Activated T-cell treated with anti-CD3 and anti-CD28 coated beads, Interleukin-2, amount 50 U/mL, for 4 hours (primary cell): ENCODE results near the gene ADH6. TPM values are rescaled to one million over a fixed set of nuclear protein-coding genes. Genes with fewer than 3 reads are reported as not detected.
"Not testable (repeated sequence)": the region's sequence is repeated elsewhere in the genome, so short reads cannot be mapped to it uniquely, and the experiment has no call there.

Experiments used
- ATAC-seq, 2 donors: fragments of 200-7000 bp; cut with Tn5 transposase; one replicate each; pipeline ENCODE4 v1.10.0; 2021
- DNase-seq: peaks from one replicate; pipeline ENCODE4 v3.0.0-alpha.2; 2020
- H3K27me3 Mint-ChIP-seq: one replicate; pipeline ENCODE4 v1.8.0; 2021; ENCODE audit warnings: low read depth, mixed read lengths
- H3K36me3 Mint-ChIP-seq: one replicate; pipeline ENCODE4 v1.8.0; 2022; ENCODE audit warnings: mixed read lengths; ENCODE audit not compliant: insufficient read depth
- H3K4me1 Mint-ChIP-seq: one replicate; pipeline ENCODE4 v1.8.0; 2021; ENCODE audit warnings: low read depth, mixed read lengths
- H3K4me3 Mint-ChIP-seq: one replicate; pipeline ENCODE4 v1.8.0; 2021; ENCODE audit warnings: mild to moderate bottlenecking, moderate library complexity, mixed read lengths
- H3K9me3 Mint-ChIP-seq: one replicate; pipeline ENCODE4 v1.8.0; 2021; ENCODE audit warnings: mixed read lengths
- total RNA-seq, 3 donors: library from RNA; stranded (reverse); gene quantifications; one replicate each; pipeline ENCODE4 v1.2.1, GENCODE V29; 2021

Gene ADH6
- total RNA-seq, 3 donors from 2014 or later: 0.10 TPM; not detected in 2

DNA sequence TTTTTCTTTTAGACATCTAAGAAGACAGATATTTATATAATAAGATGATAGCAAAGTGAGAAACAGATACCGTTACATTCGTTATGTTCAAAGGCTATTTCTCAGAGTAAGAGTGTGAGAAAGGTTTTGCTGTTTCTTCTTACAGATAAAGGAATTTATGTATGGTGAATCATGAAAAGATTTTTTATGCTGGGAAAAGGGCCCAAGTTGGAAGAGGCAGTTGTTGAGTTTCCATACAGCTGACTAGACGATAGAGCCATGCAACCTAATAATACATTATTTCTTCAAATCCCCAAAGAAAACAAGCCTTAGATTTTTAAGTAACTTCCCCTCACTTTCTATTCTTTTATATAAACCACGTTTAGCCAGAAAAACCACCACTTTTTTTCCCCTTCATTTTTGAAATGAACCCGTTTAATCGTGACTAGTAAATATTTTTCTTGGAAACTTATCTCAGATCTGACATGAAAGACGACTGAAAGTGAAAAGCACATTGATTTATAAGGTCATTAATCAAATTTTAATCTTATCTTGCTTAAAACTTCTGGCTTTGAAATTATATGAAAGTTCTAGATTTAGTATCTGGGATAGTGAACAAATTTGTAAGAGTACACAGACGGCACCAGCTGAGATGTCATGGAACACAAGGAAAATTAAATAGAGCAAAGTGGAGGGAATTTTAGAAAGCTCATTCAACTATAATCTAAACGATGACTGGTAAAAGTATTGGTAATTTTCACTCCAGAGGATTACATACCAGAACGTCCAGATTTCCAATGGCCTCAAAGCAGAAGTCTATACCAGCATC lies 10.9 kb downstream of the ADH6 start:
- DNase-seq: no peak
- peaks cover 2% of the 10 kb centered on the region for H3K27me3 Mint-ChIP-seq
- no peak overlapping the region for H3K4me3 Mint-ChIP-seq
- H3K9me3 Mint-ChIP-seq: no peaks in the 10 kb centered on the region
- ATAC-seq: no peak
- no peaks in the 10 kb centered on the region for H3K4me1 Mint-ChIP-seq
- H3K36me3 Mint-ChIP-seq: no peaks in the 10 kb centered on the region

DNA sequence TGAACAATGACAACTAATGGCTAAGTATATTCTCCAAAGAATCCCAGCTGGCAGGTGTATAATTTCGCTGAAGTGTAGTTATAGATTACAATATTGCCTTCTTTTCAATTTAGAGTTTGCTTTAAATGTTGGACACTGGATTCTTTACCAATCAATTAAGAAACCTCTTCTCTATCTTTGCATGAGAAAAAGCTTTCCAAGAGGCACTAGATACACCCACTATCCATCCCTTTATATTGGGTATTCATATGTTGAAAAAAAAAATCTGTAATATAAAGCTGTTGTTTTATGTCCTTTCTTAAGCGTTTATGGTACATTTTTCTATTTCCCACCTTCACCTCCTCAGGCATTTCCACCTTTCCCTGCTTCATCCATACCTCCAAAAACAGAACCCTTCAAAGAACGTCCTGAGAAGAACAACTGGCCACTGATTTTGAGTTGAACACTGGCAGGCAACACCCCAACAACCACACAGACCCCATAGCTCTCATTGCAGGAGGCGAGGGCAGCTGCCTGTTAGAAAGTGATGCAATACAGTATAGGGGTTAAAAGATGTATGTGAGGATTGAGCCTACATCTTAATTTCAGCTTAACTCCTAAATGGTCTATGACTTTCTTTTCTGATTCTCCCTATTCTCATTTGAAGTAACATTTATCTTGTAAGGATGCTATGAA lies 11.8 kb downstream of the ADH6 start:
- ATAC-seq: no peak
- H3K27me3 Mint-ChIP-seq: peaks cover 2% of the 10 kb centered on the region
- no peaks in the 10 kb centered on the region for H3K9me3 Mint-ChIP-seq
- no peak overlapping the region for H3K4me3 Mint-ChIP-seq
- H3K4me1 Mint-ChIP-seq: no peaks in the 10 kb centered on the region
- no peak for DNase-seq
- no peaks in the 10 kb centered on the region for H3K36me3 Mint-ChIP-seq

DNA sequence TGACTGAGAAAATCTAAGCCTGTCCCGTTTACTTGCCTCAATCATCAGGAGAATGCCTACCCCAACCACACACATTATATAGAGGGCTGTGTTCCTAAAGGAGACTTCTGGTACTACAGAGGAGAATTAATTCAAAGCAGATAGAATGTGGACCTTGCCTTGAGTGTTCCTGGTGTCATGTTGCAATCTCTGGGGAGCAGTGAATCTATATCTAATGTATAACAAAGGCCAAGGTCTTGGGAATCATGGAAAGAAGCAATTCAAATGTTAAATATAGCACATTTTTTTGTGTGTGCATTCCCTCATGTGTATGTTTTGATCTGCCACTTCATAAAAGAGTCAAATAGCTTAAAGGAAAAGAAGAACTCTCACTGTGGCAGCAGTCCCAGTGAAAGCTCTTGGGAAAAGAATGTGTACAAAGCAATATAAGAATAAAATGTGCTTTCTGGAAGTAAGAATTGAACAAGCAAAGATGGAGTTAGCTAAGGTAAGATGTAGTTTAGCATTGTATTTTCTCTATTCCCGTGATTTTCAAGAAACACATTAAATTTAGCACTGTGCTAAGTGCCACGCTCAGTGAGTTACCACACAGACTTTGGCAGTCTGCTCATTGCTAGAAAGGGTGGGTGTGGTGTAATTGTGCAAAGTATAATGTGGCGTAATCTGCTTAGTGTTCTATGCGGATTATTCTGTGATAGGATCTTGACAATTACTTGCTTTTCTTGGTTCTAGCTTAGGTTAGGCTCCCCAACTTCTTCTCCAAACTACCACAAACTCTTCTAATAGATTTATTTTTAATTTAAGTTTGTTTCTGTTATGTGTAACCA lies 13.7 kb downstream of the ADH6 start:
- no peak overlapping the region for H3K4me3 Mint-ChIP-seq
- DNase-seq (no peak), ATAC-seq (no peak)
- no peaks in the 10 kb centered on the region for H3K36me3 Mint-ChIP-seq
- H3K9me3 Mint-ChIP-seq: no peaks in the 10 kb centered on the region
- peaks cover 2% of the 10 kb centered on the region for H3K27me3 Mint-ChIP-seq
- no peaks in the 10 kb centered on the region for H3K4me1 Mint-ChIP-seq

DNA sequence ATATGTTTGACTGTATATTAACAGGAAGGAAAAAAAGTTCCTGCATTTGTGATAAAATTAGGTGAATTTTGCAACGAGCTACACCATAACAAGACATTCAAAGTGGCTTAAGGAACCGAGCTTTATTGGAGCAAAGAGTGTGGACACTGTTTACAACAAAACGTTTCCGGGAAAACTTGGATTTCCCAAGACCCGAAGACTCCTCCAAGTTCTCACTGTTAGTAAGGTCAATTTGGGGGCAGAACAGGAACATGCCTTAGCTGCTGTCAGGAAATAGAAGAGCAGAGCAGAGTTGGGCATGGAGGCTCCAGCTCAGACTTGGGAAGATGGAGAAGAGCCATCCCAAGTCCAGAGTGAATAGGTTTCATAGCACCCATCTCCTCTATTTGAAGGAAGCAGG lies 16.5 kb downstream of the ADH6 start:
- no peak for DNase-seq
- Mint-ChIP-seq H3K4me3 (no peak overlapping the region), H3K27me3 (no peaks in the 10 kb centered on the region), H3K9me3 (no peaks in the 10 kb centered on the region), H3K36me3 (no peaks in the 10 kb centered on the region), H3K4me1 (no peaks in the 10 kb centered on the region)
- ATAC-seq: no peak

DNA sequence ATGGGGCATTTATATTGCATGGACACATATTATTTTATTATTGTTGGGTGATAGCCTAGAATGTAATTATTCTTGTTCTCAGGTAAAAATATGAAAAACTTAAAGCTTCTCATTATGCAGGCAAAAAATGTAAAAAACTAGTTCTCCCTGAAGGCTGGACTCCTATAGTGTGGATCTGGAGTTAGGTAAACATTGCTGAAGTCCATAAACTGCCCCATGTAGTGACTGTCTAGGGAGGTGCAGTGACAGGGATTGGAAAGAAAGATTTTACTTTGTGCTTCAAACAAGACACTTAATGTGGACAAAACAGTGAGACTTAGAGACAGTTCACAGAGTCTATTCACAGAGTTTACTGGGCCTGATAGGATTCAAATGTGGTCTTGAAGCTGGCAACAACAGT lies 17.0 kb downstream of the ADH6 start:
- Mint-ChIP-seq H3K27me3 (no peaks in the 10 kb centered on the region), H3K9me3 (no peaks in the 10 kb centered on the region), H3K4me3 (no peak overlapping the region), H3K36me3 (no peaks in the 10 kb centered on the region), H3K4me1 (no peaks in the 10 kb centered on the region)
- ATAC-seq (no peak), DNase-seq (no peak)

DNA sequence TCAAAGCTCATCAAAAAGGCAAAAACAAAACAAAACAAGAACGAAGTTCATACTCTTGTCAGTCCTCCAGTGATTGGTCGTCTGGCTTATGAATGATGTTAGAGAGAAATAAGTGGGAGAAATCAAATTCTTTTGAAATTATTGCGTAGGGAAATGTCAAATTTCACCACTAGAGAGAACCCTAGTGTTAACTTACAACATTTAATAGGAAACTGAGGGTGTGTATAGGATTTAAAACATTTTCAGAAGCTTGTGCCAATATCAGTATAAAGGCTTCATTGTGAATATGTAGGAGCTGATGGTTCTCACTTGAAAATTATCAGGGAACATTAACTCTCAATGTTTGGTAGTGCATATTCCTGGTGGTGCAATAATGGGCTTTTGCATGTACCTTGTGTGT lies 17.4 kb downstream of the ADH6 start:
- H3K27me3 Mint-ChIP-seq: no peaks in the 10 kb centered on the region
- no peak overlapping the region for H3K4me3 Mint-ChIP-seq
- no peak for ATAC-seq
- H3K9me3 Mint-ChIP-seq: no peaks in the 10 kb centered on the region
- no peaks in the 10 kb centered on the region for H3K4me1 Mint-ChIP-seq
- DNase-seq: no peak
- H3K36me3 Mint-ChIP-seq: no peaks in the 10 kb centered on the region

DNA sequence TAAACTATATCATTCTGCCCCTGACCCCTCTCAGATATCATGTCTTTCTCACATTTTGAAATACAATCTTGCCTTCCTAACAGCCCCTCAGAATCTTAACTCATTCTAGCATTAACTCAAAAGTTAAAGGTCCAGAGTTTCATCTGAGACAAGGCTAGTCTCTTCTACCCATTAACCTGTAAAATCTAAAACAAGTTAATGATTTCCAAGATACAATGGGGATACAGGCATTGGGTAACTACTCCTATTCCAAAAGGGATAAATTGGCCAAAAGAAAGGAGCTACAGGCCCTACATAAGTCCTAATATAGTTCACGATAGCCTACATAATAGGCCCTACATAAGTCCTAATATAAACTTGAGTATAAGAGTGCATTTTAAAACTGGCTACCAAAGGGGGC lies 18.9 kb downstream of the ADH6 start:
- no peaks in the 10 kb centered on the region for H3K9me3 Mint-ChIP-seq
- no peaks in the 10 kb centered on the region for H3K36me3 Mint-ChIP-seq
- no peak for DNase-seq
- no peaks in the 10 kb centered on the region for H3K4me1 Mint-ChIP-seq
- H3K27me3 Mint-ChIP-seq: no peaks in the 10 kb centered on the region
- no peak overlapping the region for H3K4me3 Mint-ChIP-seq
- no peak for ATAC-seq

DNA sequence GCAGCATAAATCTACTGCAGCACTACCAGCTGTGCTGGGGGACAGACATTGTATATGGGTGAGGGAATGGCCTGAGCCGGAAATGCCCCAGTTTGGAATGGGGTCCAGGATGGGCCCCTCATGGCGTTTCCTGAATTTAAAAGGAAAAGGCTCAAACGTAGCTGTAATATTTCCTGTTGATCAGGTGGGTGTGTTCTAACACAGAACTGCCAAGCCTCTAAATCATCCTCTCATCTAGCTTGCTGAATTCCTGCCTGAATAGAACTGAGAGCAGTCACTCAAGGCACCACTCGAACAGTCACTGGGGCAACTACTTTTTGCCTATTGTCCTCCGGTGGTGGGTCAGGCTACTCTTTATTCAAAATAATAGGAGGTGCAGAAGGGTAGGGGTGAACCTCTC lies 28.7 kb downstream of the ADH6 start:
- H3K36me3 Mint-ChIP-seq: no peaks in the 10 kb centered on the region
- ATAC-seq (no peak), DNase-seq (no peak)
- peaks cover 30% of the 10 kb centered on the region for H3K9me3 Mint-ChIP-seq
- H3K27me3 Mint-ChIP-seq: no peaks in the 10 kb centered on the region
- no peaks in the 10 kb centered on the region for H3K4me1 Mint-ChIP-seq
- H3K4me3 Mint-ChIP-seq: no peak overlapping the region

DNA sequence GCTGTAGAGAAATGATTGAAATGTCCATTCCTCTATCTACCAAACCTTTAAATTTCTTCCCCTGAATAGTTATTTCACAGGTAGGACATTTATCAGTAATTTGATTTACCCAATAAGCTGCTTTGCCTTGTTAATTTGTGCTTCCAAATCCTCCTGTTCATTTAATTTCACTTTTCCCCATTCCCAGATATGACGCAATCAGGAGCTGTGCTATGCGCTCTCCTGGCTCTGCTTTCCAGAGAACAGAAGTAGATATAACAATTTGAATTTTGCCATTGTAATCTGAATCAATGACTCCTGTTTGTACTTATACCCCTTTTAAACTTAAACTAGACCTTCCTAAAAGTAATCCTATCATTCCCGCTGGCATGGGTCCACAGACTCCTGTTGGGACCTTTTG lies 29.1 kb downstream of the ADH6 start:
- not testable (repeated sequence) for H3K36me3 Mint-ChIP-seq, H3K4me1 Mint-ChIP-seq, ATAC-seq, DNase-seq, H3K27me3 Mint-ChIP-seq, H3K4me3 Mint-ChIP-seq
- peaks cover 34% of the 10 kb centered on the region for H3K9me3 Mint-ChIP-seq

DNA sequence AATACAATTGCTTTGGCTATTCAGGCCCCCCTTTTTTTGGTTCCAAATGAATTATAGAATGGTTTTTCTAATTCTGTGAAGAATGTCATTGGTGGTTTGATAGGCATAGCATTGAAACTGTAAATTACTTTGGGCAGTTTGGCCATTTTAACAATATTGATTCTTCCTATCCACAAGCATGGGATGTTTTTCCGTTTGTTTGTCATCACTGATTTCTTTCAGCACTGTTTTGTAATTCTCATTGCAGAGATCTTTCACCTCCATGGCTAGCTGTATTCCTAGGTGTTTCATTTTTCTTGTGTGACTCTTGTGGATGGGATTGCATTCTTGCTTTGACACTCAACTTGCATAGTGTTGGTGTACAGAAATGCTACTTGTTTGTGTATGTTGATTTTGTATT lies 33.0 kb downstream of the ADH6 start:
- Mint-ChIP-seq H3K27me3 (peaks cover 2% of the 10 kb centered on the region), H3K9me3 (peaks cover 28% of the 10 kb centered on the region), H3K4me3 (no peak overlapping the region), H3K4me1 (no peaks in the 10 kb centered on the region), H3K36me3 (no peaks in the 10 kb centered on the region)
- ATAC-seq (no peak), DNase-seq (no peak)

DNA sequence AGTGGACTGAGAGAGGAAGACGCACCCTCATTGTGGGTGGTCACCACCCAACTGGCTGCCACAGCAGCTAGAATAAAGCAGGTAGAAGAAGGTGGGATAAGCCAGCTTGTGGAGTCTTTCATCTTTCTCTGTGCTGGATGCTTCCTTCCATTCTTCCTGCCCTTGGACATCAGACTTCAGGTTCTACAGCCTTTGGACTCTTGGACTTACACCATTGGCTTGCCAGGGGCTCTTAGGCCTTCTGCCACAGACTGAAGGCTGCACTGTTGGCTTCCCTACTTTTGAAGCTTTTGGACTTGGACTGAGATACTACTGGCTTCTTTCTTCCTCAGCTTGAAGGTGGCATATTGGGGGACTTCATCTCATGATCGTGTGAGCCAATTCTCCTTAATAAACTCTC lies 33.5 kb downstream of the ADH6 start:
- ATAC-seq (no peak), DNase-seq (no peak)
- Mint-ChIP-seq H3K27me3 (peaks cover 2% of the 10 kb centered on the region), H3K9me3 (peaks cover 24% of the 10 kb centered on the region), H3K36me3 (no peaks in the 10 kb centered on the region), H3K4me3 (no peak overlapping the region), H3K4me1 (no peaks in the 10 kb centered on the region)

DNA sequence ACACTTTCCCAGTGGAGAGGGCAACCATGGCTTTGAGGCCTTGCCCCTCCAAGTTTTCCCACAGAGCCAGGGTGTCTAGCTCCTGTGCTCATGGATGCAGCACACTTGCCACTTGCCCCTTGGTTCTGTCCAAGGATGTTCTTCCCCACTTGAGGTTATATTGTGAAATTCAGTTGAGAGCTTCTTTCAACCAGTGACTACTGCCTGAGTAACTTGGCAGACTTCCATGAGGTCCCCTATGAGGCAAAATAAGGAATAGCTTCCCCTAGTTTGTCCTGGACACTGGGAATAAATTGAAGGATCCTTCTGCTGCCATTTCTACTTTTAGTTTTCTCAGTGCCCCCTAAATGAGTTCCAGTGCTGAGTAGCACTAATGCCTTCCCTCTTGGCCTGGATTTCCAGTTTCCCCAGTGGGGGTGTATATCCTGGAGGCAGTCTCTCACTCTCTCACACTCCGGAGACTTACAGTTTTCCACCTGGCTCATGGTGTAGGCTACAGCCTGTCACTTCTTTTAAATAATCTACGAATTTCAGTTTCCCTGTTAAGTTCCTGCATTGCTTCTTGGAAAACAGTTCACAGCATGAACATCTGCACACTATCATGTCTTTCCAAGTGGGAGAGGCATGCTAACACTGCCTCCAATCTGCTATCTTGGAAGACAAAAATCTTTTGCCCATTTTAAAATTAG lies 38.5 kb downstream of the ADH6 start:
- ATAC-seq: no peak

DNA sequence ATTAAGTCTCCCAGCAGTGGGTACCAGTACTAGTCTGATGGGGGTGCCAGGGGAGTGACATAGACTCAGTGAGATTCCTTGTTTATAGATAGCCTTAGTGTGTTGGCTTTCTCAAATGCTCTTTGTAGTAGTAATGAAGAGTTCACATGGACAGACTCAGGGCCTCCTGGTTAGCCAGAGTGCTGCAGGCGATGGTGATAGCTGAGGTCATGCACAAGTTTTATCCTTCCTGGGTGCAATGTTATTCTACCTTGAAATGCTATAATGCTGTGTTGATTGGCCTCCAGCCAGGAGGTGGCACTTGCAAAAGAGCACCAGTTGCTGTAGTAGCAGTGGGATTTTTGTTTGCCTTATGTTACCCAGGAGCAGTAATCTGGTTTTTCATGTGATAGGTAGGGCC lies 39.4 kb downstream of the ADH6 start:
- no peak for DNase-seq
- no peaks in the 10 kb centered on the region for H3K36me3 Mint-ChIP-seq
- ATAC-seq: no peak
- H3K9me3 Mint-ChIP-seq: peaks cover 12% of the 10 kb centered on the region
- H3K4me1 Mint-ChIP-seq: no peaks in the 10 kb centered on the region
- no peak overlapping the region for H3K4me3 Mint-ChIP-seq
- H3K27me3 Mint-ChIP-seq: peaks cover under 1% of the 10 kb centered on the region

More for the DNA sequence above, 38.5 kb downstream of the ADH6 start:
- H3K4me1 Mint-ChIP-seq: no peaks in the 10 kb centered on the region
- H3K4me3 Mint-ChIP-seq: no peak overlapping the region
- H3K9me3 Mint-ChIP-seq: peaks cover 14% of the 10 kb centered on the region
- DNase-seq: no peak
- H3K27me3 Mint-ChIP-seq: peaks cover 2% of the 10 kb centered on the region
- H3K36me3 Mint-ChIP-seq: no peaks in the 10 kb centered on the region

DNA sequence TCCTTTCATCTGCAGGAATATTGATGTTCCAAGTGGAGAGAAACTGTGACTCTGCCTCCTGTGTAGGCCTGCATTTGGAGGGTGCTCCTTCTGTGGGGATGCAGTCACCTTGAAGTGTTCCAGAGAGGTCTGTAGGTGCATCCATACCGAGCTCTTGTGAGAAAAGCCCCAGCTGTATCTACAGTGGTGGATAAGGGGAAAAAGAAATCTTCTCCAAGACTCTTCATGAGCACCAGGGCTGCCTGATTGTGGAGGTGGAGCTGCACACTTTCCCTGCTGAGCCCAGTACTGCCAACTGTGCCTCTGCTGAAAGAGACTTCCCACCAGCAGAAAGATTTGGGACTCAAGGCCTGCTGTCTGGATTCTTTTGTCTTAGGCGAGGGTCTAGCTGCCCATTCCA lies 39.9 kb downstream of the ADH6 start:
- ATAC-seq: no peak
- no peaks in the 10 kb centered on the region for H3K27me3 Mint-ChIP-seq
- no peaks in the 10 kb centered on the region for H3K4me1 Mint-ChIP-seq
- DNase-seq: no peak
- peaks cover 11% of the 10 kb centered on the region for H3K9me3 Mint-ChIP-seq
- H3K4me3 Mint-ChIP-seq: no peak overlapping the region
- H3K36me3 Mint-ChIP-seq: no peaks in the 10 kb centered on the region
